HCT116 (cell line): Measurements from ENCODE around the gene NPVF. TPM values are rescaled to one million over a fixed set of nuclear protein-coding genes. Genes with fewer than 3 reads are reported as not detected.

Experiments
- ATAC-seq: fragments of 200-7000 bp; cut with Tn5 transposase; 2 replicates; pipeline ENCODE4 v1.9.1; 2020; ENCODE audit warnings: mild to moderate bottlenecking, moderate library complexity
- BruUV-seq: library from RNA; stranded (reverse); fragments of 400-500 nt; replicated peaks from 2 replicates; lab custom pipeline; 2021; lab: Mats Ljungman, UMichigan
- CTCF ChIA-PET: fragments of 300-600 bp; sonication (Branson Sonifier 250); formaldehyde crosslinking; loops from one replicate; lab custom pipeline; 2021; ENCODE audit warnings: antibody characterized with exemption; lab: Charles Lee
- POLR2A ChIA-PET: fragments of 300-600, 350-600 bp; sonication (Branson Sonifier 250); formaldehyde crosslinking; loops from one replicate; lab custom pipeline; 2021; ENCODE audit warnings: antibody characterized with exemption; lab: Charles Lee
- RAD21 ChIA-PET, 2 experiments: fragments of 300-600 bp; sonication (Branson Sonifier 250); formaldehyde crosslinking; loops; one replicate each; lab custom pipeline; 2023; ENCODE audit warnings: low total read pairs in 2 of 2; ENCODE audit not compliant: uncharacterized antibody in 2 of 2, unreplicated experiment in 2 of 2, low non-redundant PET in 1 of 2; lab: Charles Lee
- DNase-seq: peaks from one replicate; pipeline ENCODE4 v3.0.0-alpha.2; 2010; ENCODE audit warnings: low read depth, low spot score
- H2AFZ ChIP-seq: fragments of 200-600 bp; shearing (Covaris generic), sonication (generic); 2 replicates; pipeline ENCODE4 v1.6.1; 2017; ENCODE audit warnings: low read depth, mixed run types, mixed read lengths, antibody characterized with exemption, low read length; ENCODE audit not compliant: poor library complexity, severe bottlenecking
- H3K27ac ChIP-seq: 2 replicates; pipeline ENCODE4 v1.5.1; 2012; ENCODE audit warnings: low read depth, low read length
- H3K27me3 ChIP-seq: fragments of 200-600 bp; sonication (generic); 2 replicates; pipeline ENCODE4 v1.6.1; 2016; ENCODE audit warnings: mixed run types, low read length, mixed read lengths; ENCODE audit not compliant: insufficient read depth
- H3K36me3 ChIP-seq, 2 experiments: fragments of 200-500 bp in 1 of 2; fragments of 200-600 bp in 1 of 2; sonication (Bioruptor generic) in 1 of 2; sonication (generic) in 1 of 2; 2 replicates each; pipeline versions ENCODE4 v1.5.1 to v1.6.1; 2014 to 2016; ENCODE audit warnings: low read length in 2 of 2, inconsistent platforms in 1 of 2, mixed read lengths in 1 of 2, mixed run types in 1 of 2; ENCODE audit not compliant: insufficient read depth in 2 of 2, control insufficient read depth in 1 of 2
- H3K4me1 ChIP-seq, 2 experiments: fragments of 200-600 bp in 1 of 2; sonication (generic) in 1 of 2; 2 replicates each; pipeline versions ENCODE4 v1.5.1 to v1.6.1; 2012 to 2017; ENCODE audit warnings: low read length in 2 of 2, inconsistent platforms in 1 of 2, mild to moderate bottlenecking in 1 of 2, mixed read lengths in 1 of 2, mixed run types in 1 of 2, moderate library complexity in 1 of 2; ENCODE audit not compliant: insufficient read depth in 2 of 2, control insufficient read depth in 1 of 2
- H3K4me2 ChIP-seq: fragments of 200-600 bp; sonication (generic); 2 replicates; pipeline ENCODE4 v1.6.1; 2017; ENCODE audit warnings: mixed run types, low read length, mixed read lengths
- H3K4me3 ChIP-seq, 2 experiments: fragments of 200-600 bp in 1 of 2; sonication (generic) in 1 of 2; replicated peaks in 1 of 2; 2 replicates each; pipeline ENCODE4 v1.5.1; 2011 to 2016; ENCODE audit warnings: low read length in 2 of 2, control low read depth in 1 of 2, low read depth in 1 of 2, mild to moderate bottlenecking in 1 of 2, mixed read lengths in 1 of 2, mixed run types in 1 of 2
- H3K79me2 ChIP-seq: fragments of 200-600 bp; sonication (generic); 2 replicates; pipeline ENCODE4 v1.6.1; 2017; ENCODE audit warnings: mild to moderate bottlenecking, mixed run types, low read length, moderate library complexity, mixed read lengths; ENCODE audit not compliant: insufficient read depth
- H3K9ac ChIP-seq: fragments of 200-600 bp; sonication (generic); 2 replicates; pipeline ENCODE4 v1.6.1; 2016; ENCODE audit warnings: low read length, mixed read lengths
- H3K9me2 ChIP-seq: fragments of 200-600 bp; sonication (generic), shearing (Covaris generic); 2 replicates; pipeline ENCODE4 v1.6.1; 2017; ENCODE audit warnings: mixed run types, mild to moderate bottlenecking, moderate library complexity; ENCODE audit not compliant: insufficient read depth
- H3K9me3 ChIP-seq, 2 experiments: fragments of 200-500 bp in 1 of 2; fragments of 200-600 bp in 1 of 2; sonication (Bioruptor generic) in 1 of 2; sonication (generic) in 1 of 2; 2 replicates each; pipeline ENCODE4 v1.6.1; 2014 to 2017; ENCODE audit warnings: low read length in 2 of 2, mixed read lengths in 2 of 2, inconsistent platforms in 1 of 2, low read depth in 1 of 2, mild to moderate bottlenecking in 1 of 2, mixed run types in 1 of 2, moderate library complexity in 1 of 2; ENCODE audit not compliant: control insufficient read depth in 1 of 2, insufficient read depth in 1 of 2
- H4K20me1 ChIP-seq: fragments of 200-600 bp; sonication (generic), shearing (Covaris generic); 2 replicates; pipeline ENCODE4 v1.6.1; 2017; ENCODE audit warnings: mixed run types, mild to moderate bottlenecking, moderate library complexity; ENCODE audit not compliant: insufficient read depth
- CBX3 ChIP-seq: IDR thresholded peaks from 2 replicates; pipeline ENCODE4 v1.6.1; 2012; ENCODE audit warnings: low read depth
- CTCF ChIP-seq, 3 experiments: fragments of 200-600 bp in 1 of 3; sonication (generic) in 1 of 3; IDR thresholded peaks in 2 of 3; conservative IDR thresholded peaks in 1 of 3; 2 replicates each; pipeline ENCODE4 v1.5.1; 2012 to 2017; ENCODE audit warnings: low read depth in 2 of 3, low read length in 2 of 3, antibody characterized with exemption in 1 of 3, borderline replicate concordance in 1 of 3, control low read depth in 1 of 3, mild to moderate bottlenecking in 1 of 3, mixed read lengths in 1 of 3, mixed run types in 1 of 3, moderate library complexity in 1 of 3; ENCODE audit not compliant: insufficient read depth in 1 of 3
- EGR1 ChIP-seq: IDR thresholded peaks from 2 replicates; pipeline ENCODE4 v1.6.1; 2012; ENCODE audit warnings: low read depth
- EZH2 ChIP-seq: fragments of 200-600 bp; sonication (generic); IDR thresholded peaks from 2 replicates; pipeline ENCODE4 v1.6.1; 2017; ENCODE audit warnings: antibody characterized with exemption, mixed run types
- EZH2phosphoT487 ChIP-seq: fragments of 200-600 bp; IDR thresholded peaks from 2 replicates; pipeline ENCODE4 v1.6.1; 2018; ENCODE audit warnings: antibody characterized with exemption, borderline replicate concordance
- JUND ChIP-seq: IDR thresholded peaks from 2 replicates; pipeline ENCODE4 v1.6.1; 2012
- POLR2A ChIP-seq: IDR thresholded peaks from 2 replicates; pipeline ENCODE4 v1.7.0; 2011; ENCODE audit warnings: borderline replicate concordance; ENCODE audit not compliant: insufficient read depth, insufficient read length; ENCODE audit errors: extremely low read depth
- POLR2AphosphoS5 ChIP-seq: IDR thresholded peaks from 2 replicates; pipeline ENCODE4 v1.6.1; 2011; ENCODE audit warnings: mild to moderate bottlenecking, low read depth, low read length, moderate library complexity
- RAD21 ChIP-seq: IDR thresholded peaks from 2 replicates; pipeline ENCODE4 v1.6.1; 2012; ENCODE audit warnings: low read depth, mild to moderate bottlenecking
- SP1 ChIP-seq: IDR thresholded peaks from 2 replicates; pipeline ENCODE4 v1.6.1; 2012; ENCODE audit warnings: low read depth
- SRF ChIP-seq: IDR thresholded peaks from 2 replicates; pipeline ENCODE4 v1.6.1; 2012; ENCODE audit warnings: low read depth
- TCF7L2 ChIP-seq: IDR thresholded peaks from 2 replicates; pipeline ENCODE4 v1.7.0; 2011; ENCODE audit warnings: borderline replicate concordance, inconsistent platforms; ENCODE audit not compliant: insufficient read depth, insufficient read length; ENCODE audit errors: extremely low read depth
- ZBTB33 ChIP-seq: IDR thresholded peaks from 2 replicates; pipeline ENCODE4 v1.6.1; 2011; ENCODE audit warnings: mild to moderate bottlenecking, low read length, moderate library complexity; ENCODE audit not compliant: insufficient replicate concordance; ENCODE audit errors: extremely low read depth
- ZNF274 ChIP-seq: fragments of 200-500 bp; sonication (Bioruptor generic); IDR thresholded peaks from 2 replicates; pipeline ENCODE4 v1.6.1; 2014; ENCODE audit warnings: mild to moderate bottlenecking, low read depth, low read length, inconsistent platforms
- intact Hi-C: fragments of 100-400 bp; cut with micrococcal nuclease; formaldehyde crosslinking; loops from 2 replicates; pipeline ENCODE4 v1.10.0; 2022
- total RNA-seq: library from RNA; stranded (reverse); gene quantifications from one replicate; pipeline ENCODE4 v1.2.1, GENCODE V29; 2021; ENCODE audit not compliant: unreplicated experiment
- TF ChIP-seq, protein P1 (sequence below): IDR thresholded peaks from 2 replicates; pipeline ENCODE4 v1.6.1; 2012; ENCODE audit warnings: low read depth

NPVF gene
- total RNA-seq, 1 experiment from 2014 or later: not detected

DNA sequence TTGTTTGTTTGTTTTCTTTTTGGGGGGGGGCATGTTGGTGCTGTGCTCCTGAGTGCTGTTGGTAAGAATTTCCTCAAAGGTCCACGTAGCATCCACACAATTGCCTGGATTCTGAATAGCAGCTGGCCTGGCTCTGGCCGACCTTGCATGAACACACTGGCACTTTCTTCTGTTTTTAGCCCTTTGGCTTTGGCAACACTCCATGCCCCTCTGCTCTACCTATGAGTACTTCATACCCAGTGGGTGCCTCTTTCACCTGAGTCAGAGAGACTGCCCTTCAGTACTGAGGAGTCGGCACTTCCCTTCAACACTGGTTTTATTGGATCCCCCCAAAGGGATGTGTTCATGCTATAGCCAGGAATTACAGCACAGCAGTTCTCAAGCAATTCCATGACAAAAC, 7.2 kb upstream of the NPVF start:
- POLR2A ChIA-PET: no interaction called here
- CTCF ChIA-PET: no interaction called here
- no peaks in the 10 kb centered on the region for H3K79me2 ChIP-seq
- H3K27ac ChIP-seq: no peak overlapping the region
- DNase-seq (no peak), ATAC-seq (no peak)
- peaks cover 9% of the 10 kb centered on the region; the same call in 1 of the 2 replicates for H3K27me3 ChIP-seq
- H3K4me2 ChIP-seq: no peak overlapping the region
- H3K9ac ChIP-seq: no peak overlapping the region
- H3K9me3 ChIP-seq: no peaks in the 10 kb centered on the region
- H3K4me3 ChIP-seq: no peak overlapping the region
- TF ChIP-seq EZH2: no peak
- TF ChIP-seq ZNF274: no peak
- no peak for TF ChIP-seq POLR2AphosphoS5
- no peak for TF ChIP-seq SRF
- TF ChIP-seq EZH2phosphoT487: no peak
- TF ChIP-seq POLR2A: no peak
- no peak for TF ChIP-seq RAD21
- TF ChIP-seq EGR1: no peak
- no TSS peak for BruUV-seq
- no peak overlapping the region for H2AFZ ChIP-seq
- H3K4me1 ChIP-seq: no peaks in the 10 kb centered on the region
- RAD21 ChIA-PET: no interaction called here
- no peaks in the 10 kb centered on the region for H4K20me1 ChIP-seq
- no peaks in the 10 kb centered on the region for H3K36me3 ChIP-seq
- H3K9me2 ChIP-seq: no peaks in the 10 kb centered on the region
- intact Hi-C loops: no loop called here

DNA sequence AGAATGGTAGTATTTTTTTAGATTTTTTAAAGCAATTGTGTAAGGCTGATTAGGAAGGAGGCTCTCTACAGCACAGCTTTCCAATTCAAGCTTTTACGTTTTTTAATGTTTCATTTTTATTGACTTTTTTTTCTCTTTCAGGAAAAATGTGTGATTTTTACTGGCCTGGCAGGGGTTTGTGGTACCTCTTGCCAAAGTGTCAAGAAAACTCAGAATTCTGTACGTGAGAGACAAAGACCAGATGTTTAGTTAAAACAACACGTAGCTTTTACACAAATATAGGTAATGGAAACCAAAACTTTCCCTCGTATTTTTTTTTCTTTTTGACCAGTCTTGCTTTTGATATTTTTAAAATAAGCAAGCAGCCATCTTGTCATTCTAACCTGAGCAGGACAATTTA, 6.0 kb upstream of the NPVF start:
- intact Hi-C loops: no loop called here
- no peaks in the 10 kb centered on the region for H3K36me3 ChIP-seq
- H3K9ac ChIP-seq: no peak overlapping the region
- no peaks in the 10 kb centered on the region for H3K9me3 ChIP-seq
- no peak overlapping the region for H3K4me2 ChIP-seq
- no peak for ATAC-seq
- no peak overlapping the region for H3K27ac ChIP-seq
- no peak for DNase-seq
- POLR2A ChIA-PET: no interaction called here
- H3K79me2 ChIP-seq: no peaks in the 10 kb centered on the region
- CTCF ChIA-PET: no interaction called here
- no peaks in the 10 kb centered on the region for H4K20me1 ChIP-seq
- H3K4me3 ChIP-seq: no peak overlapping the region
- RAD21 ChIA-PET: no interaction called here
- no TSS peak for BruUV-seq
- no peak overlapping the region for H2AFZ ChIP-seq
- no peaks in the 10 kb centered on the region for H3K4me1 ChIP-seq
- H3K27me3 ChIP-seq: peaks cover 15% of the 10 kb centered on the region; the same call in 1 of the 2 replicates
- no peaks in the 10 kb centered on the region for H3K9me2 ChIP-seq
- TF ChIP-seq, protein P1, sequence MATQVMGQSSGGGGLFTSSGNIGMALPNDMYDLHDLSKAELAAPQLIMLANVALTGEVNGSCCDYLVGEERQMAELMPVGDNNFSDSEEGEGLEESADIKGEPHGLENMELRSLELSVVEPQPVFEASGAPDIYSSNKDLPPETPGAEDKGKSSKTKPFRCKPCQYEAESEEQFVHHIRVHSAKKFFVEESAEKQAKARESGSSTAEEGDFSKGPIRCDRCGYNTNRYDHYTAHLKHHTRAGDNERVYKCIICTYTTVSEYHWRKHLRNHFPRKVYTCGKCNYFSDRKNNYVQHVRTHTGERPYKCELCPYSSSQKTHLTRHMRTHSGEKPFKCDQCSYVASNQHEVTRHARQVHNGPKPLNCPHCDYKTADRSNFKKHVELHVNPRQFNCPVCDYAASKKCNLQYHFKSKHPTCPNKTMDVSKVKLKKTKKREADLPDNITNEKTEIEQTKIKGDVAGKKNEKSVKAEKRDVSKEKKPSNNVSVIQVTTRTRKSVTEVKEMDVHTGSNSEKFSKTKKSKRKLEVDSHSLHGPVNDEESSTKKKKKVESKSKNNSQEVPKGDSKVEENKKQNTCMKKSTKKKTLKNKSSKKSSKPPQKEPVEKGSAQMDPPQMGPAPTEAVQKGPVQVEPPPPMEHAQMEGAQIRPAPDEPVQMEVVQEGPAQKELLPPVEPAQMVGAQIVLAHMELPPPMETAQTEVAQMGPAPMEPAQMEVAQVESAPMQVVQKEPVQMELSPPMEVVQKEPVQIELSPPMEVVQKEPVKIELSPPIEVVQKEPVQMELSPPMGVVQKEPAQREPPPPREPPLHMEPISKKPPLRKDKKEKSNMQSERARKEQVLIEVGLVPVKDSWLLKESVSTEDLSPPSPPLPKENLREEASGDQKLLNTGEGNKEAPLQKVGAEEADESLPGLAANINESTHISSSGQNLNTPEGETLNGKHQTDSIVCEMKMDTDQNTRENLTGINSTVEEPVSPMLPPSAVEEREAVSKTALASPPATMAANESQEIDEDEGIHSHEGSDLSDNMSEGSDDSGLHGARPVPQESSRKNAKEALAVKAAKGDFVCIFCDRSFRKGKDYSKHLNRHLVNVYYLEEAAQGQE: no peak
- no peak for TF ChIP-seq SP1
- TF ChIP-seq CBX3: no peak
- no peak for TF ChIP-seq EGR1
- TF ChIP-seq ZBTB33: no peak
- no peak for TF ChIP-seq CTCF (IDR thresholded peaks at IDR 0.05 in 2 of 3, conservative IDR thresholded peaks at IDR 0.05 in 1 of 3; ENCODE audit: borderline replicate concordance in 1 of 3, insufficient read depth in 1 of 3, low read depth in 2 of 3, low read length in 2 of 3)
- TF ChIP-seq ZNF274: no peak
- TF ChIP-seq TCF7L2: no peak
- TF ChIP-seq JUND: no peak
